Omental fat pad (tissue), 4 donors: Measurements from ENCODE around the gene MAP1LC3B2. TPM values are rescaled to one million over a fixed set of nuclear protein-coding genes. Genes with fewer than 3 reads are reported as not detected.
A peak's percentile ranks its signal among the peaks of the same experiment; 100 is the strongest.

Experiments
- ATAC-seq: fragments of 150-250 bp; one replicate; pipeline ENCODE4 v1.9.1; 2016; ENCODE audit warnings: mild to moderate bottlenecking, moderate library complexity; ENCODE audit not compliant: low FRiP score
- DNase-seq: peaks from one replicate; pipeline ENCODE4 v3.0.0-alpha.2; 2019; ENCODE audit warnings: low spot score
- total RNA-seq, 4 donors: library from RNA; depleted of rRNA; stranded (reverse); fragments of >200 nt; gene quantifications; one replicate each; pipeline ENCODE4 v1.1.0, GENCODE V29; 2016
- TF ChIP-seq, protein P1 (sequence below), 3 donors: fragments of 450-650 bp; IDR thresholded peaks; one replicate each; pipeline ENCODE4 v1.5.1; 2016 to 2017; ENCODE audit warnings: antibody characterized with exemption in 3 of 3, mild to moderate bottlenecking in 3 of 3, moderate library complexity in 2 of 3

MAP1LC3B2 gene
- total RNA-seq, 4 donors from 2014 or later = 1.7 to 7.1 TPM; not detected in 2

- TF ChIP-seq, protein P1, sequence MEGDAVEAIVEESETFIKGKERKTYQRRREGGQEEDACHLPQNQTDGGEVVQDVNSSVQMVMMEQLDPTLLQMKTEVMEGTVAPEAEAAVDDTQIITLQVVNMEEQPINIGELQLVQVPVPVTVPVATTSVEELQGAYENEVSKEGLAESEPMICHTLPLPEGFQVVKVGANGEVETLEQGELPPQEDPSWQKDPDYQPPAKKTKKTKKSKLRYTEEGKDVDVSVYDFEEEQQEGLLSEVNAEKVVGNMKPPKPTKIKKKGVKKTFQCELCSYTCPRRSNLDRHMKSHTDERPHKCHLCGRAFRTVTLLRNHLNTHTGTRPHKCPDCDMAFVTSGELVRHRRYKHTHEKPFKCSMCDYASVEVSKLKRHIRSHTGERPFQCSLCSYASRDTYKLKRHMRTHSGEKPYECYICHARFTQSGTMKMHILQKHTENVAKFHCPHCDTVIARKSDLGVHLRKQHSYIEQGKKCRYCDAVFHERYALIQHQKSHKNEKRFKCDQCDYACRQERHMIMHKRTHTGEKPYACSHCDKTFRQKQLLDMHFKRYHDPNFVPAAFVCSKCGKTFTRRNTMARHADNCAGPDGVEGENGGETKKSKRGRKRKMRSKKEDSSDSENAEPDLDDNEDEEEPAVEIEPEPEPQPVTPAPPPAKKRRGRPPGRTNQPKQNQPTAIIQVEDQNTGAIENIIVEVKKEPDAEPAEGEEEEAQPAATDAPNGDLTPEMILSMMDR (IDR thresholded peaks at IDR 0.05) = peak in 1 of 3 donors; percentile 11
- DNase-seq (peak; percentile 68), ATAC-seq (peak; percentile 79)
These were observed 40.3 kb downstream of the MAP1LC3B2 start for GRCh38 chr12:116599285-116600136.

DNA sequence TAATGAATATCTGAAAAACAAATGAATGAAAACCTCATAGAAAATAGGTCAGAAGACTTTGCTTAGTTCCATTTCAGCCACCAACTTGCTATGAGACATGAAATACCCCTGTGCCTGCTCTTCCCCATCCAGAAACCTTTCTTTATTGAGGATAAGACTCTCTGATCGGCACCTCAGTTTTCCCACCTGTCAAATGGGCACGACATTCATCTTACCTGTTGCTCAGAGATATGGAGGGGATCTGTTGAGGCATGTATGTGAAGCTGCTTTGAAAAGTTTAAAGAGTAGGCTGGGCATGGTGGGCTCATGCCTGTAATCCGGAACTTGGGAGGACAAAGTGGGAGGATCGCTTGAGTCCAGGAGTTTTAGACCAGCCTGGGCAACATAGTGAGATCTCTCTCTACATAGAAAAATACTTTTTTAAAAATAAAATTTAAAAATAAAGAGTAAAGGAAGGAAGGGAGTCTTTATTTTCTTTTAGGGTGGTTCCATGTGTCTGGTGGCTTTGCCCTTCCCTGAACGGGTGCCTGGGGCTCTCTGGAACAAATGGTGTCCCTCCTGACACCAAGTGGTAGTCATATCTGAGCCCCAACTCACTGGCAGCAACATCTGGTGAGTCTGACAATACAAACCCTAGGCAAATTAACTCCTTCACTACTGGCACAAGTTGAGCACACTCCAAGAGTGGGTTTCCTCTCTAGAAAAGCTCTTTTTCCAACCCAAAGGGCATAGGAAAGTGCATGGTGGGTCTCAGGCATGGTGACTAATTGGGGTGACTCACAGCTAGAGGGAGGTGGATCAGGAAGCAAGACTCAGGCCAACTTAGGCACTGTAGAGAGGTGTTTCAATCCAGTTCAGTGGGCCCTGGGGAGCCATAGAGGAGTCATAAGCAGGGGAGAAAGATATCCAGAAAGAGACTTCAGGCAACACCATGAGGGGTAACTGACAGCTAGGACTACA lies 42.1 kb downstream of the MAP1LC3B2 start:
- ATAC-seq = no peak
- TF ChIP-seq, protein P1 (IDR thresholded peaks at IDR 0.05) = no peak
- no peak for DNase-seq

DNA sequence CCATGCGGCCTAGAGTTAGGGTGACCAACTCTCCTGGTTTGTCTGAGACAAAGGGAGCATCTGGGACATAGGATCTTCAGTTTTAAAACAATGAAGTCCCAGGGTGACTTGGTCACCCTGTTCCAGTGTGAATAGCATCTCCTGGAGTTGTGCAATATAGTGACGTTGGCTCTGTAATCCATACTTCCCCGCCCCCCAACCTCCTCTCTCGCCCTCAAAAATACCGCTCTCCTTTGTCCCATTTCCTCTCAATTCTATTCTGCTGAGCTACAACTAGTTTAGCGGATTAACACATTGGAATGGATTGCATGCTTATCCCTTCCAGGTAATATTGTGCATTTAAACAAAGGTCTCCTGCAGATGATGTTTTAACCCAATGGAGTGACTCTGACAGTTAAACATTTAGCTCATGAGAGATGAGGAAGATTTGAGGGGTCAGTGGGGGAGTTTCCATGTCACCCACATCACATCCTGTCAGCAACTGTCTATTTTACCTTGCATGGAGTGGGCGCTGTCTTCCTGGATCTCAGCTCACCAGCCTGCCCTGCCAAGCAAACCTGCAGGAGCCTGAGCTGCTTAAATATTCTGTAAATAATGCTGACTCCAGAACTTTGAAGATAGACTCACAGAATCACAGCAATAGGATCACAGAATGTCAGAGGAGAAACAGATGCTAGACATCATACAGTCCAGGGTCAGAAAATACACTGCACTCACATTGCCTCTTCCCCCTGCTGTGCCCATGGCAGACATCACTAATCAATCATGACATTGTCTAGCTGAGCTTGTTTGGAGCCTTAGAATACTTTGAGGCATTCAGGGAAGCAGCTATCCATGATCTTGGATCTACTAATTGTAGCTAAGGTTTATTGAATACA lies 43.0 kb downstream of the MAP1LC3B2 start:
- ATAC-seq = no peak
- no peak for DNase-seq
- TF ChIP-seq, protein P1 (IDR thresholded peaks at IDR 0.05) = no peak

GRCh38 chr12:116603546-116604177 lies 44.5 kb downstream of the MAP1LC3B2 start:
- TF ChIP-seq, protein P1 (IDR thresholded peaks at IDR 0.05) = no peak
- ATAC-seq (no peak), DNase-seq (no peak)

GRCh38 chr12:116604178-116604895 lies 45.2 kb downstream of the MAP1LC3B2 start:
- DNase-seq (no peak), ATAC-seq (no peak)
- TF ChIP-seq, protein P1 (IDR thresholded peaks at IDR 0.05) = no peak
